HepG2 (cell line): Measurements from ENCODE around the gene SP9.
"Not testable (repeated sequence)": the region's sequence is repeated elsewhere in the genome, so short reads cannot be mapped to it uniquely, and the experiment has no call there.

Source experiments
- ATF2 ChIP-seq: sonication (generic); formaldehyde crosslinking; IDR thresholded peaks from 2 replicates; pipeline ENCODE4 v1.4.0; 2020; ENCODE audit warnings: missing genetic modification reagents
- CEBPZ ChIP-seq: IDR thresholded peaks from 2 replicates; pipeline ENCODE4 v1.6.1; 2012; ENCODE audit warnings: low read length, improper control_type of control experiment
- JUND ChIP-seq: sonication (generic); formaldehyde crosslinking; IDR thresholded peaks from 2 replicates; pipeline ENCODE4 v1.8.0; 2022; ENCODE audit warnings: mild to moderate bottlenecking, missing genetic modification reagents
- KMT2A ChIP-seq: sonication (generic); formaldehyde crosslinking; IDR thresholded peaks from 2 replicates; pipeline ENCODE4 v1.4.0; 2020; ENCODE audit warnings: missing genetic modification reagents
- MYC ChIP-seq: sonication (generic); formaldehyde crosslinking; IDR thresholded peaks from 2 replicates; pipeline ENCODE4 v1.9.0; 2021; ENCODE audit warnings: missing genetic modification reagents, borderline replicate concordance
- NBN ChIP-seq: fragments of 450-650 bp; conservative IDR thresholded peaks from 2 replicates; pipeline ENCODE4 v1.6.1; 2017
- PBX3 ChIP-seq: sonication (generic); formaldehyde crosslinking; IDR thresholded peaks from 2 replicates; pipeline ENCODE4 v1.8.1; 2023; ENCODE audit warnings: missing genetic modification reagents, inconsistent platforms, borderline replicate concordance
- TGIF2 ChIP-seq: IDR thresholded peaks from 2 replicates; pipeline ENCODE4 v1.6.1; 2016; ENCODE audit warnings: control low read depth, missing compliant biosample characterization
- WIZ ChIP-seq: sonication (generic); formaldehyde crosslinking; IDR thresholded peaks from 2 replicates; pipeline ENCODE4 v1.5.1; 2020; ENCODE audit warnings: mild to moderate bottlenecking, missing genetic modification reagents
- ZNF513 ChIP-seq: sonication (generic); formaldehyde crosslinking; conservative IDR thresholded peaks from 2 replicates; pipeline ENCODE4 v1.5.0; 2020; ENCODE audit warnings: missing genetic modification reagents

GRCh38 chr2:174363492-174364225, 28.9 kb downstream of the SP9 start:
- TF ChIP-seq JUND (CRISPR knock-in tag); ATF2; MYC (CRISPR knock-in tag); PBX3 (CRISPR knock-in tag); NBN; TGIF2; CEBPZ; WIZ (CRISPR knock-in tag); ZNF513 (CRISPR knock-in tag); KMT2A (CRISPR knock-in tag): not testable (repeated sequence)
